Spleen (tissue), 7 donors: Measurements from ENCODE around the gene TCHH.

Experiments used
- CTCF ChIP-seq, 11 experiments: fragments of 200-600 bp in 7 of 11; fragments of 450-650 bp in 4 of 11; sonication (generic) in 4 of 11; IDR thresholded peaks in 8 of 11; conservative IDR thresholded peaks in 3 of 11; 1 replicate in 7 of 11; 2 replicates in 4 of 11; pipeline versions ENCODE4 v1.4.0 to v1.8.0; 2016 to 2021; ENCODE audit warnings: antibody characterized with exemption in 11 of 11, inconsistent platforms in 4 of 11, mild to moderate bottlenecking in 1 of 11
- POLR2A ChIP-seq, 3 donors: fragments of 450-650 bp; IDR thresholded peaks; one replicate each; pipeline ENCODE4 v1.5.1; 2017; ENCODE audit warnings: antibody characterized with exemption in 3 of 3, mild to moderate bottlenecking in 1 of 3
- POLR2AphosphoS5 ChIP-seq, 3 donors: sonication (generic); formaldehyde crosslinking; IDR thresholded peaks; one replicate each; pipeline ENCODE4 v1.5.1; 2017; ENCODE audit warnings: antibody characterized with exemption in 3 of 3
- donor health status: DM: no; HTN: no; CAD: no; lungs with moderate emphysema.
- donor health status: DM: no; HTN: no; CAD: no.
- donor health status: DM: no; HTN: no; CAD: no.

- TF ChIP-seq CTCF (IDR thresholded peaks at IDR 0.05 in 8 of 11, conservative IDR thresholded peaks at IDR 0.05 in 3 of 11) (no peak), POLR2A (IDR thresholded peaks at IDR 0.05) (no peak), POLR2AphosphoS5 (IDR thresholded peaks at IDR 0.05) (no peak)
Observed at GRCh38 chr1:152130186-152130585, 14.9 kb upstream of the TCHH start.
